ENCODE data around the gene CIAPIN1. TPM values are rescaled to one million over a fixed set of nuclear protein-coding genes. Genes with fewer than 3 reads are reported as not detected.

CIAPIN1 gene
- polyA plus RNA-seq: 52.8 TPM
- long read RNA-seq, donor 1, transcript CIAPIN1-201 (9 exons, 2,182 nt): major isoform, 10 of 12 reads
- long read RNA-seq, donor 1, partial matches to known transcripts: 0 of 12 reads
- long read RNA-seq, donor 1, other reads (novel, unspliced or antisense): 0 of 12 reads
- long read RNA-seq, donor 2, transcript CIAPIN1-201 (9 exons, 2,182 nt): major isoform, 19 of 128 reads
- long read RNA-seq, donor 2, partial matches to known transcripts: 56 of 128 reads
- long read RNA-seq, donor 2, other reads (novel, unspliced or antisense): 47 of 128 reads
- long read RNA-seq, donor 3: 0 reads
- long read RNA-seq, donor 4, partial matches to known transcripts: 5 of 6 reads
- long read RNA-seq, donor 4, other reads (novel, unspliced or antisense): 0 of 6 reads
- long read RNA-seq, donor 5, transcript CIAPIN1-201 (9 exons, 2,182 nt): major isoform, 13 of 17 reads
- long read RNA-seq, donor 5, partial matches to known transcripts: 0 of 17 reads
- long read RNA-seq, donor 5, other reads (novel, unspliced or antisense): 0 of 17 reads
- long read RNA-seq, donor 6, transcript CIAPIN1-201 (9 exons, 2,182 nt): major isoform, 10 of 18 reads
- long read RNA-seq, donor 6, partial matches to known transcripts: 5 of 18 reads
- long read RNA-seq, donor 6, other reads (novel, unspliced or antisense): 0 of 18 reads
- long read RNA-seq, donor 7, transcript CIAPIN1-201 (9 exons, 2,182 nt): major isoform, 9 of 12 reads
- long read RNA-seq, donor 7, partial matches to known transcripts: 0 of 12 reads
- long read RNA-seq, donor 7, other reads (novel, unspliced or antisense): 0 of 12 reads
- long read RNA-seq, donor 8, transcript CIAPIN1-201 (9 exons, 2,182 nt): major isoform, 17 of 27 reads
- long read RNA-seq, donor 8, partial matches to known transcripts: 5 of 27 reads
- long read RNA-seq, donor 8, other reads (novel, unspliced or antisense): 0 of 27 reads
- long read RNA-seq, donor 9, transcript CIAPIN1-201 (9 exons, 2,182 nt): major isoform, 20 of 29 reads
- long read RNA-seq, donor 9, partial matches to known transcripts: 0 of 29 reads
- long read RNA-seq, donor 9, other reads (novel, unspliced or antisense): 0 of 29 reads
- long read RNA-seq, donor 10, transcript CIAPIN1-201 (9 exons, 2,182 nt): major isoform, 18 of 22 reads
- long read RNA-seq, donor 10, partial matches to known transcripts: 0 of 22 reads
- long read RNA-seq, donor 10, other reads (novel, unspliced or antisense): 0 of 22 reads
- long read RNA-seq, donor 11, transcript CIAPIN1-201 (9 exons, 2,182 nt): major isoform, 5 of 40 reads
- long read RNA-seq, donor 11, partial matches to known transcripts: 12 of 40 reads
- long read RNA-seq, donor 11, other reads (novel, unspliced or antisense): 18 of 40 reads

GRCh38 chr16:57447186-57447962 lies at the start of gene CIAPIN1, which contains the start of gene COQ9:
Gene CIAPIN1 (minus strand): TSS chr16:57447385. CDS start chr16:57440928, 6,457 bp downstream.
Gene COQ9 (plus strand): TSS chr16:57447479. CDS start chr16:57447506, 27 bp downstream.
- H3K4me1 ChIP-seq (ENCODE audit: control insufficient read depth, insufficient read depth, low read length): peaks cover 13% of the 10 kb centered on the region
- H3K36me3 ChIP-seq (ENCODE audit: control insufficient read depth, insufficient read depth, low read length): peaks cover 13% of the 10 kb centered on the region
- peak within 1 kb of the TSS; percentile 91 for H3K4me3 ChIP-seq (ENCODE audit: low read length)
- peak within 1 kb of the TSS; percentile 57 for H3K27ac ChIP-seq (ENCODE audit: low read length)
- no peaks in the 10 kb centered on the region for H3K9me3 ChIP-seq (ENCODE audit: control insufficient read depth, low read depth, low read length)
- no CpG with 5 or more reads among the region's 68 CpGs for WGBS (ENCODE audit: insufficient coverage, low lambda C conversion rate)
- no peaks in the 10 kb centered on the region for H3K27me3 ChIP-seq (ENCODE audit: control insufficient read depth, insufficient read depth, low read length)
- DNase-seq: peak; percentile 96

GRCh38 chr16:57493767-57494166 lies 46.6 kb upstream of the CIAPIN1 start:
- H3K27me3 ChIP-seq (ENCODE audit: control insufficient read depth, insufficient read depth, low read length): no peaks in the 10 kb centered on the region
- H3K36me3 ChIP-seq (ENCODE audit: control insufficient read depth, insufficient read depth, low read length): no peaks in the 10 kb centered on the region
- no peak for DNase-seq
- no peaks in the 10 kb centered on the region for H3K4me1 ChIP-seq (ENCODE audit: control insufficient read depth, insufficient read depth, low read length)
- no peaks in the 10 kb centered on the region for H3K9me3 ChIP-seq (ENCODE audit: control insufficient read depth, low read depth, low read length)
- 75% methylated on average over 1 of the region's 4 CpGs for WGBS (ENCODE audit: insufficient coverage, low lambda C conversion rate)
- no peak overlapping the region for H3K4me3 ChIP-seq (ENCODE audit: low read length)
- no peak overlapping the region for H3K27ac ChIP-seq (ENCODE audit: low read length)

- Histone ChIP-seq H3K4me1 (ENCODE audit: control insufficient read depth, insufficient read depth, low read length) (peaks cover 24% of the 10 kb centered on the region), H3K27me3 (ENCODE audit: control insufficient read depth, insufficient read depth, low read length) (no peaks in the 10 kb centered on the region), H3K9me3 (ENCODE audit: control insufficient read depth, low read depth, low read length) (no peaks in the 10 kb centered on the region), H3K27ac (ENCODE audit: low read length) (no peak overlapping the region), H3K36me3 (ENCODE audit: control insufficient read depth, insufficient read depth, low read length) (no peaks in the 10 kb centered on the region), H3K4me3 (ENCODE audit: low read length) (no peak overlapping the region)
- DNase-seq: no peak
- no CpG with 5 or more reads among the region's 5 CpGs for WGBS (ENCODE audit: insufficient coverage, low lambda C conversion rate)
Observed at GRCh38 chr16:57489229-57489628, 42.0 kb upstream of the CIAPIN1 start.

- H3K9me3 ChIP-seq (ENCODE audit: control insufficient read depth, low read depth, low read length): no peaks in the 10 kb centered on the region
- H3K27ac ChIP-seq (ENCODE audit: low read length): peak overlapping the region; percentile 24
- H3K27me3 ChIP-seq (ENCODE audit: control insufficient read depth, insufficient read depth, low read length): no peaks in the 10 kb centered on the region
- WGBS (ENCODE audit: insufficient coverage, low lambda C conversion rate): no CpG with 5 or more reads among the region's 8 CpGs
- H3K4me1 ChIP-seq (ENCODE audit: control insufficient read depth, insufficient read depth, low read length): peaks cover 42% of the 10 kb centered on the region
- DNase-seq: no peak
- no peaks in the 10 kb centered on the region for H3K36me3 ChIP-seq (ENCODE audit: control insufficient read depth, insufficient read depth, low read length)
- peak overlapping the region; percentile 33 for H3K4me3 ChIP-seq (ENCODE audit: low read length)
Observed at GRCh38 chr16:57486858-57487834, 40.0 kb upstream of the CIAPIN1 start.

- WGBS (ENCODE audit: insufficient coverage, low lambda C conversion rate): 60% methylated on average over 1 of the region's 73 CpGs
- H3K4me1 ChIP-seq (ENCODE audit: control insufficient read depth, insufficient read depth, low read length): peaks cover 43% of the 10 kb centered on the region
Observed at GRCh38 chr16:57485916-57486857, 39.0 kb upstream of the CIAPIN1 start, which contains the start of gene DOK4. Gene DOK4 (minus strand): TSS chr16:57486493. CDS start chr16:57479507, 6,986 bp downstream.

GRCh38 chr16:57485091-57485915 lies 38.1 kb upstream of the CIAPIN1 start:
- Histone ChIP-seq H3K27ac (ENCODE audit: low read length) (peak overlapping the region; percentile 79), H3K4me1 (ENCODE audit: control insufficient read depth, insufficient read depth, low read length) (peaks cover 52% of the 10 kb centered on the region), H3K4me3 (ENCODE audit: low read length) (peak overlapping the region; percentile 96), H3K36me3 (ENCODE audit: control insufficient read depth, insufficient read depth, low read length) (peaks cover 2% of the 10 kb centered on the region), H3K27me3 (ENCODE audit: control insufficient read depth, insufficient read depth, low read length) (no peaks in the 10 kb centered on the region), H3K9me3 (ENCODE audit: control insufficient read depth, low read depth, low read length) (no peaks in the 10 kb centered on the region)
- no CpG with 5 or more reads among the region's 14 CpGs for WGBS (ENCODE audit: insufficient coverage, low lambda C conversion rate)
- no peak for DNase-seq

More at GRCh38 chr16:57485916-57486857, 39.0 kb upstream of the CIAPIN1 start, which contains the start of gene DOK4:
- Histone ChIP-seq H3K27me3 (ENCODE audit: control insufficient read depth, insufficient read depth, low read length) (no peaks in the 10 kb centered on the region), H3K36me3 (ENCODE audit: control insufficient read depth, insufficient read depth, low read length) (no peaks in the 10 kb centered on the region), H3K4me3 (ENCODE audit: low read length) (peak within 1 kb of the TSS; percentile 96), H3K9me3 (ENCODE audit: control insufficient read depth, low read depth, low read length) (no peaks in the 10 kb centered on the region), H3K27ac (ENCODE audit: low read length) (peak within 1 kb of the TSS; percentile 79)
- DNase-seq: peak; percentile 62 to 83

- Histone ChIP-seq H3K9me3 (ENCODE audit: control insufficient read depth, low read depth, low read length) (no peaks in the 10 kb centered on the region), H3K27me3 (ENCODE audit: control insufficient read depth, insufficient read depth, low read length) (no peaks in the 10 kb centered on the region), H3K36me3 (ENCODE audit: control insufficient read depth, insufficient read depth, low read length) (peaks cover 2% of the 10 kb centered on the region), H3K4me3 (ENCODE audit: low read length) (peak overlapping the region; percentile 96), H3K27ac (ENCODE audit: low read length) (peak overlapping the region; percentile 79), H3K4me1 (ENCODE audit: control insufficient read depth, insufficient read depth, low read length) (peaks cover 57% of the 10 kb centered on the region)
- DNase-seq: no peak
- WGBS (ENCODE audit: insufficient coverage, low lambda C conversion rate): no CpG with 5 or more reads among the region's 8 CpGs
Observed at GRCh38 chr16:57484515-57485005, 37.4 kb upstream of the CIAPIN1 start.

Measured in large intestine (tissue), 12 donors.